Ishikawa (cell line): ENCODE data around the gene MOAP1.

Experiments
- CEBPB ChIP-seq: IDR thresholded peaks from 2 replicates; pipeline ENCODE4 v1.6.1; 2012
- CREB1 ChIP-seq: IDR thresholded peaks from 2 replicates; pipeline ENCODE4 v1.6.1; 2012; ENCODE audit warnings: low read depth
- EGR1 ChIP-seq: IDR thresholded peaks from 2 replicates; pipeline ENCODE4 v1.6.1; 2012
- EP300 ChIP-seq: IDR thresholded peaks from 2 replicates; pipeline ENCODE4 v1.6.1; 2012; ENCODE audit warnings: borderline replicate concordance
- FOXM1 ChIP-seq: IDR thresholded peaks from 2 replicates; pipeline ENCODE4 v1.6.1; 2012; ENCODE audit warnings: low read depth, borderline replicate concordance
- NFIC ChIP-seq: IDR thresholded peaks from 2 replicates; pipeline ENCODE4 v1.6.1; 2012
- RAD21 ChIP-seq: IDR thresholded peaks from 2 replicates; pipeline ENCODE4 v1.6.1; 2012; ENCODE audit warnings: low read depth
- TAF1 ChIP-seq: IDR thresholded peaks from 2 replicates; pipeline ENCODE4 v1.6.1; 2012; ENCODE audit warnings: low read depth, mild to moderate bottlenecking
- TCF12 ChIP-seq: IDR thresholded peaks from 2 replicates; pipeline ENCODE4 v1.6.1; 2012; ENCODE audit warnings: low read depth
- TEAD4 ChIP-seq: IDR thresholded peaks from 2 replicates; pipeline ENCODE4 v1.6.1; 2012
- YY1 ChIP-seq: IDR thresholded peaks from 2 replicates; pipeline ENCODE4 v1.6.1; 2012; ENCODE audit warnings: low read depth
- ZBTB7A ChIP-seq: IDR thresholded peaks from 2 replicates; pipeline ENCODE4 v1.6.1; 2012; ENCODE audit warnings: low read depth
- TF ChIP-seq, protein P1 (sequence below): IDR thresholded peaks from 2 replicates; pipeline ENCODE4 v1.6.1; 2012
- TF ChIP-seq, protein P2 (sequence below): IDR thresholded peaks from 2 replicates; pipeline ENCODE4 v1.6.1; 2012
- TF ChIP-seq, protein P3 (sequence below): IDR thresholded peaks from 2 replicates; pipeline ENCODE4 v1.6.1; 2012; ENCODE audit warnings: low read depth, mild to moderate bottlenecking

MOAP1 gene, protein sequence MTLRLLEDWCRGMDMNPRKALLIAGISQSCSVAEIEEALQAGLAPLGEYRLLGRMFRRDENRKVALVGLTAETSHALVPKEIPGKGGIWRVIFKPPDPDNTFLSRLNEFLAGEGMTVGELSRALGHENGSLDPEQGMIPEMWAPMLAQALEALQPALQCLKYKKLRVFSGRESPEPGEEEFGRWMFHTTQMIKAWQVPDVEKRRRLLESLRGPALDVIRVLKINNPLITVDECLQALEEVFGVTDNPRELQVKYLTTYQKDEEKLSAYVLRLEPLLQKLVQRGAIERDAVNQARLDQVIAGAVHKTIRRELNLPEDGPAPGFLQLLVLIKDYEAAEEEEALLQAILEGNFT

DNA sequence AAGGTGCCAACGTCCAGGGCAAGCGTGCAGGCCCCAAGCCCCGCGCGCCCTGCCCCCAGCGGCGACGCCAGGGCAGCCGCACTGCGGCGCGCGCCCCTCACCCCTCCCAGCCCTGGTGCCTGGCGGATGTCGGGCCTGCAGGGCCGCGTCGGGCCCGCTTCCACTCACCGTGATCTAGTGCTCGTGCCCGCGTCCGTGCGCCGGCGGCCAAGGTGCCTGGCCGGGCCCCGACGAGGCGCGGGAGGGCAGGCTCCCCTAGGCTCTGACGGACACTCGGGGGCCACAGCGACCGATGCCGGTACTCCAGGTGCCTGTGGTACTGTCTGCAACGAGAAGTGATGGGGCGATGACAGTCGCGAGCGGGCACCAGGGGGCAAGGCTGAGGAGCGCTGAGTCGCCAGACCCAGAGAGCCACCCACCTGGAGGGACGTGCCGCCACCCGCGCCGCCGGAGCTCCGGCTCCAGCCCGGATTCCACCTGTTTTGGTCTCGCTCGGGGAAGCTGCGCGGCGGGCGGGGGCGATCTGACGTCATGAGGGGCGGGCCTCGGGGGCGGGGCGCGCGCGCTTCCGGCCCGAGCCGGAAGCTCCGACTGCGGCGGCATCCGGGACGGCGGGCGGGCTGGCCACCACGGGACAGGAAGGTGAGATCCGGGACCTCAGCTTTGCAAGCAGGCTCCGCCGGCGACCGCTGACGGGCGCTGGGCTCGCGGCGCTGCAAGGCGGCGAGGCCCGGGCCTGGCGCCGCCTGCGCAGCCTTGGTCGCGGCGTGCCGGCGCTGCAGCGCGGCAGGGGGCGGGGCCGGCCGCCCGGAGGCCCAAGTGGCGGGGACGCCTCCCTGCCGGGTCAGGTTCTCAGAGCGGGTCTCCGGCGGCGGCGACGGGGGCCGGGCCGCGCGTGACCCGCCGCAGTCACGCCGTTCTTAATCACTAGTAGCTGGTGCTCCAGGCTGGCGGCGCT is at the start of gene MOAP1, which contains the start of gene LYSET:
TSS of gene MOAP1 (minus strand) at position 507 of the 958 bp plus-strand sequence. CDS start 655 bp downstream, outside the sequence.
TSS of gene LYSET (plus strand) at position 927 of the 958 bp plus-strand sequence. CDS start 89 bp downstream, outside the sequence.
- TF ChIP-seq, protein P1, sequence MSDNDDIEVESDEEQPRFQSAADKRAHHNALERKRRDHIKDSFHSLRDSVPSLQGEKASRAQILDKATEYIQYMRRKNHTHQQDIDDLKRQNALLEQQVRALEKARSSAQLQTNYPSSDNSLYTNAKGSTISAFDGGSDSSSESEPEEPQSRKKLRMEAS: peak; percentile 50
- TF ChIP-seq ZBTB7A: peak; percentile 77
- no peak for TF ChIP-seq FOXM1
- no peak for TF ChIP-seq RAD21
- TF ChIP-seq TCF12: 0 out of 2 replicates have a peak, but pooled peaks have one; percentile 21
- TF ChIP-seq, protein P2, sequence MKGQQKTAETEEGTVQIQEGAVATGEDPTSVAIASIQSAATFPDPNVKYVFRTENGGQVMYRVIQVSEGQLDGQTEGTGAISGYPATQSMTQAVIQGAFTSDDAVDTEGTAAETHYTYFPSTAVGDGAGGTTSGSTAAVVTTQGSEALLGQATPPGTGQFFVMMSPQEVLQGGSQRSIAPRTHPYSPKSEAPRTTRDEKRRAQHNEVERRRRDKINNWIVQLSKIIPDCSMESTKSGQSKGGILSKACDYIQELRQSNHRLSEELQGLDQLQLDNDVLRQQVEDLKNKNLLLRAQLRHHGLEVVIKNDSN: peak; percentile 3; the same call in 1 of the 2 replicates
- peak; percentile 43; the same call in 1 of the 2 replicates for TF ChIP-seq EGR1
- no peak; the same call in 1 of the 2 replicates for TF ChIP-seq TEAD4
- TF ChIP-seq YY1: peak; percentile 7; the same call in 1 of the 2 replicates
- no peak for TF ChIP-seq NFIC
- peak; percentile 80; the same call in 1 of the 2 replicates for TF ChIP-seq TAF1
- TF ChIP-seq CEBPB: no peak
- TF ChIP-seq, protein P3, sequence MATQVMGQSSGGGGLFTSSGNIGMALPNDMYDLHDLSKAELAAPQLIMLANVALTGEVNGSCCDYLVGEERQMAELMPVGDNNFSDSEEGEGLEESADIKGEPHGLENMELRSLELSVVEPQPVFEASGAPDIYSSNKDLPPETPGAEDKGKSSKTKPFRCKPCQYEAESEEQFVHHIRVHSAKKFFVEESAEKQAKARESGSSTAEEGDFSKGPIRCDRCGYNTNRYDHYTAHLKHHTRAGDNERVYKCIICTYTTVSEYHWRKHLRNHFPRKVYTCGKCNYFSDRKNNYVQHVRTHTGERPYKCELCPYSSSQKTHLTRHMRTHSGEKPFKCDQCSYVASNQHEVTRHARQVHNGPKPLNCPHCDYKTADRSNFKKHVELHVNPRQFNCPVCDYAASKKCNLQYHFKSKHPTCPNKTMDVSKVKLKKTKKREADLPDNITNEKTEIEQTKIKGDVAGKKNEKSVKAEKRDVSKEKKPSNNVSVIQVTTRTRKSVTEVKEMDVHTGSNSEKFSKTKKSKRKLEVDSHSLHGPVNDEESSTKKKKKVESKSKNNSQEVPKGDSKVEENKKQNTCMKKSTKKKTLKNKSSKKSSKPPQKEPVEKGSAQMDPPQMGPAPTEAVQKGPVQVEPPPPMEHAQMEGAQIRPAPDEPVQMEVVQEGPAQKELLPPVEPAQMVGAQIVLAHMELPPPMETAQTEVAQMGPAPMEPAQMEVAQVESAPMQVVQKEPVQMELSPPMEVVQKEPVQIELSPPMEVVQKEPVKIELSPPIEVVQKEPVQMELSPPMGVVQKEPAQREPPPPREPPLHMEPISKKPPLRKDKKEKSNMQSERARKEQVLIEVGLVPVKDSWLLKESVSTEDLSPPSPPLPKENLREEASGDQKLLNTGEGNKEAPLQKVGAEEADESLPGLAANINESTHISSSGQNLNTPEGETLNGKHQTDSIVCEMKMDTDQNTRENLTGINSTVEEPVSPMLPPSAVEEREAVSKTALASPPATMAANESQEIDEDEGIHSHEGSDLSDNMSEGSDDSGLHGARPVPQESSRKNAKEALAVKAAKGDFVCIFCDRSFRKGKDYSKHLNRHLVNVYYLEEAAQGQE: no peak
- no peak for TF ChIP-seq EP300
- TF ChIP-seq CREB1: peak; percentile 45; the same call in 1 of the 2 replicates

DNA sequence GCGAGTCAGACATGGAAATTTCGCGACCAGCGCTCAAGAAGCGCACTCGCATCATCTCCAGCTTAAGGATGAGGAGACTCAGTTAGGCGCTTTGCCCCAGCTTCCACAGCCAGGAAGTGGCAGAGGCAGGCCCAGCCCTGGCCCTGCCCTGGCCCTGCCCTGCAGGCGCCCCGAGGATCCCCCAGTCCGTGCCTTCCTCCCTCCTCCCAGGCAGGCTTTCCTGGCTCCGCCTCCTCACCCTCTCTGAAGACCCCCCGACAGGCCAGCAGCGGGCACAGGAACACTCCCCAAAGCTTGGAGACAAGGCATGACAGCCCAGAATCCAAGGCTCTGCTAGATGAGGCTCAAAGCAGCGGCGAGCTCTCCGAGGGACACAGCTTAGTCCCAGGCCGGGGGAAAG is 47.5 kb upstream of the MOAP1 start:
- TF ChIP-seq, protein P2: no peak
- TF ChIP-seq ZBTB7A (no peak), TAF1 (no peak), FOXM1 (no peak), CEBPB (no peak), YY1 (no peak)

DNA sequence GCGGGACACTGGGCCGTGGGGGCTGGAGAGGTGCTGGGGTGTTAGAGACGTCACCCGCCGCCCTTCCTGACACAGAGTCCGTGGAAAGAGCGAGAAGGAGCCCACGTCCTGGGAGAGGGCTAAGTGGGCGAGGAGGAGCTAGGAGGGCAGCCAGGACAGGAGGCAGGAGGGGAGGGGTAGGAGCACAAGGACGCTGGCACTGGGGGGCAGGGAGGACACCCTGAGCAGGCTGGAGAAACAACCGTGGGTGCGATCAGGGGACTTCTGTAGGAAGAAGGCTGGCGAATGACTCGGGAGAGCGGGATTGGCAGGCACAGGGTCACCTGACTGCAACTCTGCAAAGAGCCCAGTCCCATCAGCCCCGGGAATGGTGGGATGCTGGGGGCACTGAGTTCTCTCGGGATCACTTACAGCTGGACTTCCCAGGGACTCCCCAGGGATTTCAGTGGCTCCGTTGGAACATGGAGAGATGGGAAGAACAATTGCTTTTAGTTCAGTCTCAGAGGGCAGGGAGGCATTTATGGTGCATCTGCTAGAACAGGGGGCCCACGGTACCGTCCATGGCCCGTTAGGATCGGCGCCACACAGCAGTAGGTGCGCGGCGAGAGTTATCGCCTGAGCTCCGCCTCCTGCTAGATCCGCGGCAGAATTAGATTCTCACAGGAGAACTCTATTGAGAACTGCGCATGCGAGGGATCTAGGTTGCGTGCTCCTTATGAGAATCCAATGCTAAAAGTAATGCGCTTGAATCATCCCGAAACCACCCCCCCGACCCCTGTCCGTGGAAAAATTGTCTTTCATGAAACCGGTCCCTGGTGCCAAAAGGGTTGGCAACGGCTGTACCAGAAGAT is 46.7 kb upstream of the MOAP1 start:
- no peak for TF ChIP-seq EGR1
- TF ChIP-seq, protein P2: peak; percentile 86
- no peak for TF ChIP-seq TAF1

DNA sequence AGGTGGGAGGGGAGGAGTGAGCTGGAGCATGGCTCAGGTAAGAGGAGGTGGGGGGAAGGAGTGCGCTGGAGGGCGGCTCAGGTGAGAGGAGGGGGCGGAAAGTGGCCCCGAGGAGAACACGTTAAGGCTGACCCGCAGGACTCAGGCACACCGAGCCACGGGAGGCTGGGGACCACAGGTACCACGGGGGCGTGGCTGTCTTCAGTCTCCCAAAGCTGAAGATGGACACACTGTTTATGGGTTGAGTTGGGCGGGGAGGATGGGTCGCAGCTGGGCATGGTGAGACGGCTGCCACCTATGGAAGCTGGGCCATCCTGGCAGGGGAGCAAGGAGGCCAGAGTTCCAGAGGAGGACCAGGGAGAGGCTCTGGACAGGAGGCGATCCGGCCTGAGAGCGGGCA is 45.8 kb upstream of the MOAP1 start:
- TF ChIP-seq EP300: no peak
- TF ChIP-seq CREB1: no peak
- TF ChIP-seq, protein P2: no peak
- no peak for TF ChIP-seq EGR1
- no peak for TF ChIP-seq FOXM1
- no peak for TF ChIP-seq NFIC
- TF ChIP-seq TAF1: no peak

DNA sequence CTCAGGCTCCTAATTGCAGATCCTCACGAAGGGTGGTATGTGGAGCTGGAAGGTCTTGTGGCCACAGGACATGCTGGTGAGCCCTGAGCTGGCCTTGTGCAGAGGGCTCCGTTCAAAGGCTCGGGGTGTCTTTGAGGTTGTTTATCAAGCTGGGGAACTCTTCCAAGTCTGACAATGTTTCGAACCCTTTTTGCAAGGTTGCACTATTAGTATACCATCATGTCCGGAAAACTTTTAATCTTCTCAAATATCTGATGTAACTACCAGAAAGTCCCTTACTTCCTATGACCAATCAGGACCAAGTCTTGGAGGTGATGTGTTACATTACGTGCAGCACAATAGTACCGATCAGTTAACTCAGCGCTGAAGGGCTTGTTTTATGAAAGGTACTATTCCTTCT is 43.9 kb upstream of the MOAP1 start:
- no peak for TF ChIP-seq CREB1
- no peak for TF ChIP-seq FOXM1
- no peak for TF ChIP-seq ZBTB7A
- no peak for TF ChIP-seq YY1
- TF ChIP-seq EP300: no peak
- TF ChIP-seq NFIC: no peak
- no peak for TF ChIP-seq TEAD4
- TF ChIP-seq TCF12: no peak

DNA sequence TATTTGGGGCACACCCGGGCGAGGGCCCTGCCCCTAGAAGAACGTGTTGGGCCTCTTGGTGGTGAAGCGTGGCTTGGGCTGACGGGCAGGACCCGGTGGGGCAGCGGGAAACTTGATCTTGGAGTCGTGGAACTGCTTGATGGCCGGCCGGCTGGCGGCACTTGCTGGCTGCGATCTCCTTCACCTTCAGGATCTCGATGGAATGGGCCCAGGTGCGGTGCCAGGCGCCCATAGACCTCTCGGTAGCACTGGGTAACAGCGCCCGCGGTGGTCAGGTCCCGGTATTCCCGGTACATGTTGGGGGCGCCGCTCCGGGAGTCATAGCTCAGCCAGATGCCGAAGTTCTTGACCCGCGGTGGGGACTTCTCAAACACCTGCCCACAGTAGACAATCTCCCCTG is 38.9 kb upstream of the MOAP1 start:
- TF ChIP-seq, protein P1: no peak
- TF ChIP-seq CEBPB (no peak), EP300 (no peak), FOXM1 (no peak), NFIC (no peak), ZBTB7A (no peak), CREB1 (no peak), TAF1 (no peak), TCF12 (no peak)
- TF ChIP-seq, protein P3: no peak
